ENCODE results near the gene KLHDC10.

KLHDC10 gene, protein sequence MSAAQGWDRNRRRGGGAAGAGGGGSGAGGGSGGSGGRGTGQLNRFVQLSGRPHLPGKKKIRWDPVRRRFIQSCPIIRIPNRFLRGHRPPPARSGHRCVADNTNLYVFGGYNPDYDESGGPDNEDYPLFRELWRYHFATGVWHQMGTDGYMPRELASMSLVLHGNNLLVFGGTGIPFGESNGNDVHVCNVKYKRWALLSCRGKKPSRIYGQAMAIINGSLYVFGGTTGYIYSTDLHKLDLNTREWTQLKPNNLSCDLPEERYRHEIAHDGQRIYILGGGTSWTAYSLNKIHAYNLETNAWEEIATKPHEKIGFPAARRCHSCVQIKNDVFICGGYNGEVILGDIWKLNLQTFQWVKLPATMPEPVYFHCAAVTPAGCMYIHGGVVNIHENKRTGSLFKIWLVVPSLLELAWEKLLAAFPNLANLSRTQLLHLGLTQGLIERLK

GRCh38 chr7:130069978-130070860 lies at the start of gene KLHDC10:
KLHDC10 (plus strand) TSS chr7:130070534; CDS start chr7:130070644, 110 bp downstream.
- no CpG with 5 or more reads among the region's 57 CpGs for WGBS (ENCODE audit: insufficient coverage, insufficient read length)
- no peaks in the 10 kb centered on the region for H3K9me3 ChIP-seq (ENCODE audit: control insufficient read depth, insufficient read depth, low read length)
- H3K4me1 ChIP-seq (ENCODE audit: control insufficient read depth, insufficient read depth, low read length) = no peaks in the 10 kb centered on the region
- no peak within 1 kb of the TSS for H3K27ac ChIP-seq (ENCODE audit: low read length)
- H3K4me3 ChIP-seq (ENCODE audit: low read length) = peak within 1 kb of the TSS; percentile 91
- no peaks in the 10 kb centered on the region for H3K27me3 ChIP-seq (ENCODE audit: control insufficient read depth, insufficient read depth, low read length)
- peak; percentile 97 for DNase-seq (ENCODE audit: low read depth, low spot score)
- H3K36me3 ChIP-seq (ENCODE audit: control insufficient read depth, insufficient read depth, low read length) = no peaks in the 10 kb centered on the region

DNA sequence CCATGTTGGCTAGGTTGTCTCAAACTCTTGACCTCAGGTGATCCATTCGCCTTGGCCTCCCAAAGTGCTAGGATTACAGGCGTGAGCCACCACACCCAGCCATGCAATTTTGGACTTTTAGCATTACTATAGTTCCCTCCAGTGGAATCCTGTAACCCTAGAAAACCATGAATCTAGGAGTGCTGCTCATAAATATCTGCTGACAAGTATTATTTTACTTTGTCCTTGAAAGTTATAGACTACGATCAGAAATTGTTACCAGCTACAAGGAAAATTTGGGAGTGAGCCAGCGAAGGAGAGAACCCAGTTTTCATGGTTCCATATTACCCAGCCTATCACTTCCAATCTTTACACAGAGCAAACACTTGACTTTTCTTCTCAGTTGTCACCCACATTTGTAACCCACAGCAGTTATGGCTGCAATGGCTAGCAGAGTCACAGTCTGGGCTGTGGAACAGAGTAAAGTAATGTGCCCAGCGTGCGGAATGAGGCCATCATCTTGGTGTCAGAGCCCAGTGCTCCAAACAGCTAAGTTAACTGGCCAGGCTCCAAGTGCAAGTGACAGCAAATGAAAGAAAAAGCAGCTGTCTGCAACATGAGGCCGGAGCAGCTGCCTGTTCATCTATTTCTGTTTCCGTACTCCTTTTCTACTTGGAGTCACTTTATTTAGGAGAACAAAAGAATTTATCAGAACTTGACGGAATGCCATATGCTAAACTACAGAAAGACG lies 49.1 kb upstream of the KLHDC10 start:
- Histone ChIP-seq H3K9me3 (ENCODE audit: control insufficient read depth, insufficient read depth, low read length) (no peaks in the 10 kb centered on the region), H3K36me3 (ENCODE audit: control insufficient read depth, insufficient read depth, low read length) (peaks cover 23% of the 10 kb centered on the region), H3K27me3 (ENCODE audit: control insufficient read depth, insufficient read depth, low read length) (no peaks in the 10 kb centered on the region), H3K27ac (ENCODE audit: low read length) (no peak overlapping the region), H3K4me1 (ENCODE audit: control insufficient read depth, insufficient read depth, low read length) (no peaks in the 10 kb centered on the region), H3K4me3 (ENCODE audit: low read length) (no peak overlapping the region)
- WGBS (ENCODE audit: insufficient coverage, insufficient read length) = no CpG with 5 or more reads among the region's 10 CpGs
- DNase-seq (ENCODE audit: low read depth, low spot score) = no peak

GRCh38 chr7:130022115-130022514 lies 48.2 kb upstream of the KLHDC10 start:
- Histone ChIP-seq H3K36me3 (ENCODE audit: control insufficient read depth, insufficient read depth, low read length) (peaks cover 23% of the 10 kb centered on the region), H3K9me3 (ENCODE audit: control insufficient read depth, insufficient read depth, low read length) (no peaks in the 10 kb centered on the region), H3K4me3 (ENCODE audit: low read length) (no peak overlapping the region), H3K27ac (ENCODE audit: low read length) (no peak overlapping the region), H3K4me1 (ENCODE audit: control insufficient read depth, insufficient read depth, low read length) (no peaks in the 10 kb centered on the region), H3K27me3 (ENCODE audit: control insufficient read depth, insufficient read depth, low read length) (no peaks in the 10 kb centered on the region)
- no CpG with 5 or more reads among the region's 9 CpGs for WGBS (ENCODE audit: insufficient coverage, insufficient read length)
- DNase-seq (ENCODE audit: low read depth, low spot score) = no peak

GRCh38 chr7:130022623-130023175 lies 47.6 kb upstream of the KLHDC10 start:
- Histone ChIP-seq H3K4me1 (ENCODE audit: control insufficient read depth, insufficient read depth, low read length) (no peaks in the 10 kb centered on the region), H3K4me3 (ENCODE audit: low read length) (no peak overlapping the region), H3K9me3 (ENCODE audit: control insufficient read depth, insufficient read depth, low read length) (no peaks in the 10 kb centered on the region), H3K36me3 (ENCODE audit: control insufficient read depth, insufficient read depth, low read length) (peaks cover 23% of the 10 kb centered on the region), H3K27me3 (ENCODE audit: control insufficient read depth, insufficient read depth, low read length) (no peaks in the 10 kb centered on the region), H3K27ac (ENCODE audit: low read length) (no peak overlapping the region)
- WGBS (ENCODE audit: insufficient coverage, insufficient read length) = no CpG with 5 or more reads among the region's 7 CpGs
- DNase-seq (ENCODE audit: low read depth, low spot score) = no peak

GRCh38 chr7:130024390-130024789 lies 45.9 kb upstream of the KLHDC10 start:
- WGBS (ENCODE audit: insufficient coverage, insufficient read length) = no CpG with 5 or more reads among the region's 5 CpGs

GRCh38 chr7:130032698-130033097 lies 37.6 kb upstream of the KLHDC10 start:
- DNase-seq (ENCODE audit: low read depth, low spot score) = no peak
- Histone ChIP-seq H3K4me1 (ENCODE audit: control insufficient read depth, insufficient read depth, low read length) (no peaks in the 10 kb centered on the region), H3K36me3 (ENCODE audit: control insufficient read depth, insufficient read depth, low read length) (peaks cover 8% of the 10 kb centered on the region; the same call in 1 of the 2 replicates), H3K9me3 (ENCODE audit: control insufficient read depth, insufficient read depth, low read length) (no peaks in the 10 kb centered on the region), H3K27me3 (ENCODE audit: control insufficient read depth, insufficient read depth, low read length) (no peaks in the 10 kb centered on the region), H3K27ac (ENCODE audit: low read length) (no peak overlapping the region), H3K4me3 (ENCODE audit: low read length) (no peak overlapping the region)
- no CpG with 5 or more reads among the region's 1 CpG for WGBS (ENCODE audit: insufficient coverage, insufficient read length)

More at GRCh38 chr7:130024390-130024789, 45.9 kb upstream of the KLHDC10 start:
- Histone ChIP-seq H3K36me3 (ENCODE audit: control insufficient read depth, insufficient read depth, low read length) (peaks cover 21% of the 10 kb centered on the region), H3K27ac (ENCODE audit: low read length) (no peak overlapping the region), H3K4me1 (ENCODE audit: control insufficient read depth, insufficient read depth, low read length) (no peaks in the 10 kb centered on the region), H3K4me3 (ENCODE audit: low read length) (no peak overlapping the region), H3K9me3 (ENCODE audit: control insufficient read depth, insufficient read depth, low read length) (no peaks in the 10 kb centered on the region), H3K27me3 (ENCODE audit: control insufficient read depth, insufficient read depth, low read length) (no peaks in the 10 kb centered on the region)
- no peak for DNase-seq (ENCODE audit: low read depth, low spot score)

DNA sequence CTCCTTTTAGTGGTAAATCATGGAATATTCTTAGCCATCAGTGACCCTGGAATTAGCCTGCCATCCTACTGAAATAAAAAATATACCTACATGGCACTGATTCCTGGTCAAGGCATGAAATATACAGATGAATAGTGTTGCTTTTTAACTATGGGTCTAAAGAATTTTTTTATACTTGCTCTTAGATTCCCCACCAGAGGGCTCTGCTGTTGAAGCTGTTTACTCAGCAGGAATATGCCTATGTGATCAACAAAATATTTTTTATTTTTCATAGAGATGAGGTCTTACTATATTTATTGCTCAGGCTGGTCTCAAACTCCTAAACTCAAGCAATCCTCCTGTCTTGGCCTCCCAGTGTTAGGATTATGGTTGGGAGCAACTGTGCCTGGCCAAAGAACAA lies 32.6 kb upstream of the KLHDC10 start:
- no peak for DNase-seq (ENCODE audit: low read depth, low spot score)
- H3K27me3 ChIP-seq (ENCODE audit: control insufficient read depth, insufficient read depth, low read length) = no peaks in the 10 kb centered on the region
- H3K27ac ChIP-seq (ENCODE audit: low read length) = no peak overlapping the region
- no peak overlapping the region for H3K4me3 ChIP-seq (ENCODE audit: low read length)
- H3K9me3 ChIP-seq (ENCODE audit: control insufficient read depth, insufficient read depth, low read length) = no peaks in the 10 kb centered on the region
- peaks cover 3% of the 10 kb centered on the region; the same call in 1 of the 2 replicates for H3K36me3 ChIP-seq (ENCODE audit: control insufficient read depth, insufficient read depth, low read length)
- no peaks in the 10 kb centered on the region for H3K4me1 ChIP-seq (ENCODE audit: control insufficient read depth, insufficient read depth, low read length)

DNA sequence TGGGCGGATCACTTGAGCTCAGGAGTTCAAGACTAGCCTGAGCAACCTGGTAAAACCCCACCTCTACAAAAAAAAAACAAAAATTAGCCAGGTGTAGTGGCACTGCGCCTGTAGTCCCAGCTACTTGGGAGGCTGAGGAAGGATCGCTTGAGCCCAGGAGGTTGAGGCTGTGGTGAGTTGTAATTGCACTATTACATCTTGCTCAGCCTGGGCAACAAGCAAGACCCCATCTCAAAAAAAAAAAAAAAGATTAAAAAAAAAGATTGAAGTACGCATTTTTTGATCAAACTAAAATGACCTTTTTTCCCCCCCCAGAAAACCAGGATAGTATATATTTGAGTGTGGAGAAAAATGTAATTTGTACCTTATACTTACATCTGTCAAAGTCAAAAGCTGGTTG lies 29.8 kb upstream of the KLHDC10 start:
- Histone ChIP-seq H3K9me3 (ENCODE audit: control insufficient read depth, insufficient read depth, low read length) (no peaks in the 10 kb centered on the region), H3K4me1 (ENCODE audit: control insufficient read depth, insufficient read depth, low read length) (no peaks in the 10 kb centered on the region), H3K27me3 (ENCODE audit: control insufficient read depth, insufficient read depth, low read length) (no peaks in the 10 kb centered on the region), H3K27ac (ENCODE audit: low read length) (no peak overlapping the region), H3K36me3 (ENCODE audit: control insufficient read depth, insufficient read depth, low read length) (peaks cover 3% of the 10 kb centered on the region; the same call in 1 of the 2 replicates), H3K4me3 (ENCODE audit: low read length) (no peak overlapping the region)
- DNase-seq (ENCODE audit: low read depth, low spot score) = no peak
- WGBS (ENCODE audit: insufficient coverage, insufficient read length) = no CpG with 5 or more reads among the region's 4 CpGs

GRCh38 chr7:130047831-130048230 lies 22.5 kb upstream of the KLHDC10 start:
- Histone ChIP-seq H3K9me3 (ENCODE audit: control insufficient read depth, insufficient read depth, low read length) (no peaks in the 10 kb centered on the region), H3K27me3 (ENCODE audit: control insufficient read depth, insufficient read depth, low read length) (no peaks in the 10 kb centered on the region), H3K27ac (ENCODE audit: low read length) (no peak overlapping the region), H3K36me3 (ENCODE audit: control insufficient read depth, insufficient read depth, low read length) (peaks cover 2% of the 10 kb centered on the region; the same call in 1 of the 2 replicates), H3K4me1 (ENCODE audit: control insufficient read depth, insufficient read depth, low read length) (no peaks in the 10 kb centered on the region), H3K4me3 (ENCODE audit: low read length) (no peak overlapping the region)
- no peak for DNase-seq (ENCODE audit: low read depth, low spot score)
- WGBS (ENCODE audit: insufficient coverage, insufficient read length) = no CpG with 5 or more reads among the region's 4 CpGs

DNA sequence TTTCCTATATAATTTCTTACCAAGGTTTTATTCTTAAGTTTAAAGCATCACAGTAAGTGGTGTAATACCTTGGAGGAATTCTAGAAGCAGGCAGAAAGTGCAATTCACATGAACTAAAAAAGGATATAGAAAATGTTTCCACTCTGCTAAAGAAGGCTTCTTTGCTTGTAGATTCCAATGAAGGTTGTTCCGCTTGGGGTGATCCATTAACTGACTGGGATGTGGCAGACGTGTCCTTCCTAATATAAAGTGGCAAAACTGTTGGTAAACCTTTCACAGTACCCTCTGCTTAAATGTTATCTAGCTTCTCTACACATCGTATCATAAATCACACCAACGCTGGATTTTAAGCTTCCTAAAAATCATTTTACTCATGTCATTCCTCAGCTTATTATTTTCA lies 21.4 kb upstream of the KLHDC10 start:
- Histone ChIP-seq H3K27ac (ENCODE audit: low read length) (no peak overlapping the region), H3K4me3 (ENCODE audit: low read length) (no peak overlapping the region), H3K36me3 (ENCODE audit: control insufficient read depth, insufficient read depth, low read length) (no peaks in the 10 kb centered on the region), H3K9me3 (ENCODE audit: control insufficient read depth, insufficient read depth, low read length) (no peaks in the 10 kb centered on the region), H3K27me3 (ENCODE audit: control insufficient read depth, insufficient read depth, low read length) (no peaks in the 10 kb centered on the region), H3K4me1 (ENCODE audit: control insufficient read depth, insufficient read depth, low read length) (no peaks in the 10 kb centered on the region)
- WGBS (ENCODE audit: insufficient coverage, insufficient read length) = 100% methylated on average over 2 of the region's 4 CpGs
- no peak for DNase-seq (ENCODE audit: low read depth, low spot score)

Data from iPS DF 6.9 (cell line).